Neural cell (in vitro differentiated cells): ENCODE measurements around the gene DOCK8. TPM values are rescaled to one million over a fixed set of nuclear protein-coding genes. Genes with fewer than 3 reads are reported as not detected.

Experiments used
- H2AFZ ChIP-seq: fragments of 200-600, 300-800 bp; sonication (generic), shearing (Covaris generic); 2 replicates; pipeline ENCODE4 v1.6.0; 2014; ENCODE audit warnings: low read depth, mild to moderate bottlenecking, antibody characterized with exemption, low read length, moderate library complexity
- H3F3A ChIP-seq: fragments of 200-600 bp; shearing (Covaris generic); 2 replicates; pipeline ENCODE4 v1.6.1; 2016; ENCODE audit warnings: mild to moderate bottlenecking, moderate library complexity, mixed read lengths, antibody characterized with exemption, low read length; ENCODE audit not compliant: insufficient read depth, poor library complexity, severe bottlenecking
- H3K27ac ChIP-seq: fragments of 200-600, 300-800 bp; sonication (generic), shearing (Covaris generic); 2 replicates; pipeline ENCODE4 v1.5.1; 2014; ENCODE audit warnings: mild to moderate bottlenecking, low read length, moderate library complexity
- H3K27me3 ChIP-seq: fragments of 300-800, 200-600 bp; sonication (generic), shearing (Covaris generic); 2 replicates; pipeline ENCODE4 v1.6.0; 2014; ENCODE audit warnings: mild to moderate bottlenecking, low read depth, low read length, moderate library complexity; ENCODE audit not compliant: insufficient read depth
- H3K36me3 ChIP-seq: fragments of 300-800, 200-600 bp; sonication (generic), shearing (Covaris generic); 2 replicates; pipeline ENCODE4 v1.5.1; 2014; ENCODE audit warnings: mild to moderate bottlenecking, antibody characterized with exemption, low read length, moderate library complexity; ENCODE audit not compliant: insufficient read depth
- H3K4me2 ChIP-seq: fragments of 300-800, 200-600 bp; sonication (generic), shearing (Covaris generic); 2 replicates; pipeline ENCODE4 v1.6.0; 2014; ENCODE audit warnings: mild to moderate bottlenecking, low read length
- H3K4me3 ChIP-seq: fragments of 300-800, 200-600 bp; sonication (generic), shearing (Covaris generic); 2 replicates; pipeline ENCODE4 v1.5.1; 2014; ENCODE audit warnings: mild to moderate bottlenecking, low read length, moderate library complexity
- H3K79me2 ChIP-seq: fragments of 200-600 bp; shearing (Covaris generic); replicated peaks from 2 replicates; pipeline ENCODE4 v1.6.0; 2014; ENCODE audit warnings: mild to moderate bottlenecking, low read length, moderate library complexity; ENCODE audit not compliant: insufficient read depth
- H3K9ac ChIP-seq: fragments of 300-800, 200-600 bp; sonication (generic), shearing (Covaris generic); 2 replicates; pipeline ENCODE4 v1.6.1; 2016; ENCODE audit warnings: mild to moderate bottlenecking, low read length, mixed read lengths
- H3K9me2 ChIP-seq: fragments of 200-600 bp; shearing (Covaris generic); 2 replicates; pipeline ENCODE4 v1.6.1; 2016; ENCODE audit warnings: mild to moderate bottlenecking, low read length, mixed read lengths; ENCODE audit not compliant: insufficient read depth
- H3K9me3 ChIP-seq: fragments of 200-600, 300-800 bp; sonication (generic), shearing (Covaris generic); 2 replicates; pipeline ENCODE4 v1.6.1; 2016; ENCODE audit warnings: mild to moderate bottlenecking, mixed run types, low read length, moderate library complexity, mixed read lengths
- H4K20me1 ChIP-seq: fragments of 200-600 bp; shearing (Covaris generic); 2 replicates; pipeline ENCODE4 v1.6.1; 2016; ENCODE audit warnings: mild to moderate bottlenecking, mixed run types; ENCODE audit not compliant: insufficient read depth
- CTCF ChIP-seq: fragments of 450-650 bp; IDR thresholded peaks from 2 replicates; pipeline ENCODE4 v1.5.1; 2014; ENCODE audit warnings: antibody characterized with exemption, mild to moderate bottlenecking, moderate library complexity; ENCODE audit not compliant: poor library complexity, severe bottlenecking
- EP300 ChIP-seq: fragments of 450-650 bp; conservative IDR thresholded peaks from 2 replicates; pipeline ENCODE4 v1.6.1; 2014; ENCODE audit warnings: antibody characterized with exemption, mild to moderate bottlenecking, moderate library complexity; ENCODE audit not compliant: poor library complexity, severe bottlenecking
- EZH2 ChIP-seq: fragments of 200-600, 300-800 bp; shearing (Covaris generic), sonication (generic); IDR thresholded peaks from 2 replicates; pipeline ENCODE4 v1.6.1; 2014; ENCODE audit warnings: antibody characterized with exemption, low read length, borderline replicate concordance, mild to moderate bottlenecking; ENCODE audit not compliant: insufficient read depth, poor library complexity, severe bottlenecking
- MXI1 ChIP-seq: fragments of 450-650 bp; conservative IDR thresholded peaks from 2 replicates; pipeline ENCODE4 v1.6.1; 2014; ENCODE audit warnings: antibody characterized with exemption, mild to moderate bottlenecking; ENCODE audit not compliant: poor library complexity, severe bottlenecking
- POLR2AphosphoS5 ChIP-seq: IDR thresholded peaks from 2 replicates; pipeline ENCODE4 v1.6.1; 2012
- RAD21 ChIP-seq: fragments of 450-650 bp; conservative IDR thresholded peaks from 2 replicates; pipeline ENCODE4 v1.6.1; 2014; ENCODE audit warnings: antibody characterized with exemption, mild to moderate bottlenecking, moderate library complexity
- SMC3 ChIP-seq: fragments of 450-650 bp; conservative IDR thresholded peaks from 2 replicates; pipeline ENCODE4 v1.6.1; 2014; ENCODE audit warnings: antibody characterized with exemption, mild to moderate bottlenecking, moderate library complexity; ENCODE audit not compliant: poor library complexity
- TAF1 ChIP-seq: IDR thresholded peaks from 2 replicates; pipeline ENCODE4 v1.6.1; 2012; ENCODE audit warnings: low read depth
- polyA plus RNA-seq: library from polyadenylated mRNA; depleted of rRNA; stranded (reverse); fragments of >200 nt; gene quantifications from 2 replicates; pipeline ENCODE4 v1.2.3, GENCODE V29; 2014
- TF ChIP-seq, protein P1 (sequence below): IDR thresholded peaks from 2 replicates; pipeline ENCODE4 v1.6.1; 2012; ENCODE audit warnings: borderline replicate concordance

Gene DOCK8
- polyA plus RNA-seq, 1 donor from 2014 or later = not detected

- H3K9me3 ChIP-seq = no peaks in the 10 kb centered on the region
- no peak overlapping the region for H2AFZ ChIP-seq
- no peaks in the 10 kb centered on the region for H3K27me3 ChIP-seq
- H4K20me1 ChIP-seq = no peaks in the 10 kb centered on the region
- no peak for TF ChIP-seq CTCF
- no peak for TF ChIP-seq EP300
- TF ChIP-seq, protein P1, sequence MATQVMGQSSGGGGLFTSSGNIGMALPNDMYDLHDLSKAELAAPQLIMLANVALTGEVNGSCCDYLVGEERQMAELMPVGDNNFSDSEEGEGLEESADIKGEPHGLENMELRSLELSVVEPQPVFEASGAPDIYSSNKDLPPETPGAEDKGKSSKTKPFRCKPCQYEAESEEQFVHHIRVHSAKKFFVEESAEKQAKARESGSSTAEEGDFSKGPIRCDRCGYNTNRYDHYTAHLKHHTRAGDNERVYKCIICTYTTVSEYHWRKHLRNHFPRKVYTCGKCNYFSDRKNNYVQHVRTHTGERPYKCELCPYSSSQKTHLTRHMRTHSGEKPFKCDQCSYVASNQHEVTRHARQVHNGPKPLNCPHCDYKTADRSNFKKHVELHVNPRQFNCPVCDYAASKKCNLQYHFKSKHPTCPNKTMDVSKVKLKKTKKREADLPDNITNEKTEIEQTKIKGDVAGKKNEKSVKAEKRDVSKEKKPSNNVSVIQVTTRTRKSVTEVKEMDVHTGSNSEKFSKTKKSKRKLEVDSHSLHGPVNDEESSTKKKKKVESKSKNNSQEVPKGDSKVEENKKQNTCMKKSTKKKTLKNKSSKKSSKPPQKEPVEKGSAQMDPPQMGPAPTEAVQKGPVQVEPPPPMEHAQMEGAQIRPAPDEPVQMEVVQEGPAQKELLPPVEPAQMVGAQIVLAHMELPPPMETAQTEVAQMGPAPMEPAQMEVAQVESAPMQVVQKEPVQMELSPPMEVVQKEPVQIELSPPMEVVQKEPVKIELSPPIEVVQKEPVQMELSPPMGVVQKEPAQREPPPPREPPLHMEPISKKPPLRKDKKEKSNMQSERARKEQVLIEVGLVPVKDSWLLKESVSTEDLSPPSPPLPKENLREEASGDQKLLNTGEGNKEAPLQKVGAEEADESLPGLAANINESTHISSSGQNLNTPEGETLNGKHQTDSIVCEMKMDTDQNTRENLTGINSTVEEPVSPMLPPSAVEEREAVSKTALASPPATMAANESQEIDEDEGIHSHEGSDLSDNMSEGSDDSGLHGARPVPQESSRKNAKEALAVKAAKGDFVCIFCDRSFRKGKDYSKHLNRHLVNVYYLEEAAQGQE = no peak
- no peak for TF ChIP-seq TAF1
- TF ChIP-seq EZH2 = no peak
- TF ChIP-seq RAD21 = no peak
- TF ChIP-seq POLR2AphosphoS5 = no peak
- TF ChIP-seq MXI1 = no peak
- TF ChIP-seq SMC3 = no peak
- H3K79me2 ChIP-seq = no peaks in the 10 kb centered on the region
- no peak overlapping the region for H3K4me3 ChIP-seq
- H3K9me2 ChIP-seq = no peaks in the 10 kb centered on the region
- no peak overlapping the region for H3K4me2 ChIP-seq
- no peaks in the 10 kb centered on the region for H3F3A ChIP-seq
- no peak overlapping the region for H3K9ac ChIP-seq
- no peak overlapping the region for H3K27ac ChIP-seq
- H3K36me3 ChIP-seq = no peaks in the 10 kb centered on the region
Observed at GRCh38 chr9:396396-396795, 181.7 kb downstream of the DOCK8 start.

- Histone ChIP-seq H3K79me2 (no peaks in the 10 kb centered on the region), H3K9ac (no peak overlapping the region), H3K27me3 (no peaks in the 10 kb centered on the region), H3K9me3 (no peaks in the 10 kb centered on the region), H2AFZ (no peak overlapping the region), H3K4me2 (no peak overlapping the region), H4K20me1 (no peaks in the 10 kb centered on the region), H3K27ac (no peak overlapping the region), H3F3A (no peaks in the 10 kb centered on the region), H3K9me2 (no peaks in the 10 kb centered on the region), H3K4me3 (no peak overlapping the region), H3K36me3 (no peaks in the 10 kb centered on the region)
- TF ChIP-seq EP300 (no peak), CTCF (no peak), EZH2 (no peak), MXI1 (no peak), SMC3 (no peak), RAD21 (no peak), POLR2AphosphoS5 (no peak), TAF1 (no peak)
- TF ChIP-seq, protein P1 = no peak
Observed at GRCh38 chr9:398085-398484, 183.4 kb downstream of the DOCK8 start.
